DND-41 (cell line): ENCODE data around the gene GMPR.

Experiments used
- CTCF ChIP-seq: IDR thresholded peaks from 2 replicates; pipeline ENCODE4 v1.5.1; 2012; ENCODE audit warnings: borderline replicate concordance, low read length, moderate library complexity, mild to moderate bottlenecking; ENCODE audit not compliant: poor library complexity, severe bottlenecking; ENCODE audit errors: extremely low read depth
- EZH2 ChIP-seq: IDR thresholded peaks from 3 replicates; pipeline ENCODE4 v1.6.1; 2012; ENCODE audit warnings: borderline replicate concordance, low read depth, mild to moderate bottlenecking, moderate library complexity, low read length, inconsistent platforms; ENCODE audit not compliant: severe bottlenecking

- TF ChIP-seq CTCF (no peak), EZH2 (no peak)
These were observed 105.2 kb downstream of the GMPR start for GRCh38 chr6:16343593-16343992.
